Lower lobe of right lung (tissue), 2 donors: ENCODE results near the gene GCDH. TPM values are rescaled to one million over a fixed set of nuclear protein-coding genes. Genes with fewer than 3 reads are reported as not detected.

Experiments
- ATAC-seq, 2 donors: fragments of 200-7000 bp; cut with Tn5 transposase; one replicate each; pipeline ENCODE4 v1.9.1; 2020 to 2022; ENCODE audit warnings: mild to moderate bottlenecking in 2 of 2, moderate library complexity in 2 of 2
- DNase-seq: peaks from one replicate; pipeline ENCODE4 v3.0.0-alpha.2; 2020
- H3K27ac ChIP-seq: fragments of 200-600 bp; one replicate; pipeline ENCODE4 v1.8.0; 2022
- H3K27me3 ChIP-seq: fragments of 200-600 bp; one replicate; pipeline ENCODE4 v1.8.0; 2022; ENCODE audit warnings: low read depth
- H3K36me3 ChIP-seq: fragments of 200-600 bp; one replicate; pipeline ENCODE4 v1.8.0; 2022; ENCODE audit warnings: mild to moderate bottlenecking
- H3K4me1 ChIP-seq: fragments of 200-600 bp; one replicate; pipeline ENCODE4 v1.8.0; 2022
- H3K4me3 ChIP-seq: fragments of 200-600 bp; one replicate; pipeline ENCODE4 v1.8.0; 2022; ENCODE audit warnings: mild to moderate bottlenecking
- H3K9me3 ChIP-seq: fragments of 200-600 bp; one replicate; pipeline ENCODE4 v1.8.0; 2022
- intact Hi-C: fragments of 100-400 bp; cut with DNase I; formaldehyde crosslinking; loops from one replicate; pipeline ENCODE4 v1.11.0; 2022
- total RNA-seq: library from RNA; stranded (reverse); fragmentation: NEBNext Ultra II Directional; extraction: Animal tissue kit (Norgen Biotek cat#: 25700); gene quantifications from one replicate; pipeline ENCODE4 v1.2.1, GENCODE V29; 2021
- TF ChIP-seq, protein P1 (sequence below): fragments of 200-600 bp; IDR thresholded peaks from one replicate; pipeline ENCODE4 v1.8.0; 2022; ENCODE audit warnings: antibody characterized with exemption, mild to moderate bottlenecking
- donor health status: DM: no; HTN: yes; CAD: no; lungs with severe emphysema.

GCDH gene
- total RNA-seq, 1 donor from 2014 or later: 23.9 TPM

DNA sequence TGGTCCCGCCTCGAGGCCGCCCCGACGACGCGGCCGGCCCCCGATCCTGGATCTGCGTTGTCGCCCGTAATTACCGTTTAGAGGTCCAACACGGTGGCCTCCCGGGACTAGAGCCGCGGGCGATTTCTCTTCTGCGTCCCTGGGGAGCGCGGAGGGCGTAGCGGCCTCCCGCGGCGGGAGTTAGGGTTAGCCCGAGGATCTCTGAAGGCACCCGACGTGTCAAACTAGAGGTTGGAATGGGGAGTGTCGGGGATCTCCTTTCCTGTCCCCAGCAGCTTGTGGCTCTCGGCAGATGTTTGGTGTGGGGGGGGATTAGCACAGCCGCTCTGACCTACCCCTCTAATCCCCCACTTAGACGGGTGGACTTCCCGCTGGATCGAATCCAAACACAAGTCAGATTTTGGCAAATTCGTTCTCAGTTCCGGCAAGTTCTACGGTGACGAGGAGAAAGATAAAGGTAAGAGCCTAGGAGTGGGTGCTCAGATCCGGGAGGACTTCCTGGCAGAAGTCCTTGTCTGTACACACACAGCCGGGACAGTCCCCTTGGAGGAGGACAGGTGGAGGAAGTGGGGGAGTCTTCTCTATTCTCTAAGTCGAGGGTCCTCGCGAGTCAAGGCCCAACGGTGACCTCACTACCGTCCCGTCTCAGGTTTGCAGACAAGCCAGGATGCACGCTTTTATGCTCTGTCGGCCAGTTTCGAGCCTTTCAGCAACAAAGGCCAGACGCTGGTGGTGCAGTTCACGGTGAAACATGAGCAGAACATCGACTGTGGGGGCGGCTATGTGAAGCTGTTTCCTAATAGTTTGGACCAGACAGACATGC lies 48.0 kb downstream of the GCDH start:
- no peak for DNase-seq
- peaks cover 48% of the 10 kb centered on the region for H3K36me3 ChIP-seq
- no peaks in the 10 kb centered on the region for H3K9me3 ChIP-seq
- intact Hi-C loops: no loop called here
- H3K4me1 ChIP-seq: peaks cover 55% of the 10 kb centered on the region
- no peaks in the 10 kb centered on the region for H3K27me3 ChIP-seq
- H3K27ac ChIP-seq: peak overlapping the region; percentile 97
- TF ChIP-seq, protein P1, sequence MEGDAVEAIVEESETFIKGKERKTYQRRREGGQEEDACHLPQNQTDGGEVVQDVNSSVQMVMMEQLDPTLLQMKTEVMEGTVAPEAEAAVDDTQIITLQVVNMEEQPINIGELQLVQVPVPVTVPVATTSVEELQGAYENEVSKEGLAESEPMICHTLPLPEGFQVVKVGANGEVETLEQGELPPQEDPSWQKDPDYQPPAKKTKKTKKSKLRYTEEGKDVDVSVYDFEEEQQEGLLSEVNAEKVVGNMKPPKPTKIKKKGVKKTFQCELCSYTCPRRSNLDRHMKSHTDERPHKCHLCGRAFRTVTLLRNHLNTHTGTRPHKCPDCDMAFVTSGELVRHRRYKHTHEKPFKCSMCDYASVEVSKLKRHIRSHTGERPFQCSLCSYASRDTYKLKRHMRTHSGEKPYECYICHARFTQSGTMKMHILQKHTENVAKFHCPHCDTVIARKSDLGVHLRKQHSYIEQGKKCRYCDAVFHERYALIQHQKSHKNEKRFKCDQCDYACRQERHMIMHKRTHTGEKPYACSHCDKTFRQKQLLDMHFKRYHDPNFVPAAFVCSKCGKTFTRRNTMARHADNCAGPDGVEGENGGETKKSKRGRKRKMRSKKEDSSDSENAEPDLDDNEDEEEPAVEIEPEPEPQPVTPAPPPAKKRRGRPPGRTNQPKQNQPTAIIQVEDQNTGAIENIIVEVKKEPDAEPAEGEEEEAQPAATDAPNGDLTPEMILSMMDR: peak; percentile 18
- peak overlapping the region; percentile 100 for H3K4me3 ChIP-seq
- ATAC-seq: peak; percentile 43 to 49

DNA sequence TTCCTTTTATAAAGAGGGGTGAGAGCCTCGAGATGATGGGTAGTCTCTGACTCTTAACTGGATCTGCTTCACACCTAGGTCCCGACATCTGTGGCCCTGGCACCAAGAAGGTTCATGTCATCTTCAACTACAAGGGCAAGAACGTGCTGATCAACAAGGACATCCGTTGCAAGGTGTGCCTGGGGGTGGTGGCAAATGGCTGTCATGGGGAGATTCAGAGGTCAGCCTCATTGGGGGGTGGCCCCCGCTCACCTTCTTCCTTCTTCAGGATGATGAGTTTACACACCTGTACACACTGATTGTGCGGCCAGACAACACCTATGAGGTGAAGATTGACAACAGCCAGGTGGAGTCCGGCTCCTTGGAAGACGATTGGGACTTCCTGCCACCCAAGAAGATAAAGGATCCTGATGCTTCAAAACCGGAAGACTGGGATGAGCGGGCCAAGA lies 49.0 kb downstream of the GCDH start:
- TF ChIP-seq, protein P1: no peak
- H3K27me3 ChIP-seq: no peaks in the 10 kb centered on the region
- intact Hi-C loops: no loop called here
- H3K9me3 ChIP-seq: no peaks in the 10 kb centered on the region
- ATAC-seq (no peak), DNase-seq (no peak)
- H3K4me3 ChIP-seq: peak overlapping the region; percentile 100
- peaks cover 58% of the 10 kb centered on the region for H3K36me3 ChIP-seq
- H3K27ac ChIP-seq: peak overlapping the region; percentile 97
- peaks cover 65% of the 10 kb centered on the region for H3K4me1 ChIP-seq

DNA sequence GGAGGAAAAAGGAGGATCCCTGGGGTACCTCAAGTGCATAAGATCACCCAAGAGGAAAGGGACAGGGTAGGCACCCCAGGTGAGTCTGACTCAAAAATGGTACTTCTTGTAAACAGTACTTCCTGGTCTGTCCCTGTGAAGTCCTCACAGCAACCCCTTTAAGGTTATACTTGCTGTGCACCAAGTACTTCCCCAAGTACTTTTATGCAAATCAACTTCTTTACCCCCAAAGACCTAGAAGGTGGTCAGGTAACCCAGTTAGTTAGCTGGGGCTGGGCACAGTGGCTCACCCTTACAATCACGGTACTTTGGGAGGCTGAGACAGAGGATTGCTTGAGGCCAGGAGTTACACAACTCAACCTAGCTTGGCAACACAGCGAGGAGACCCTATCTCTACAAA lies 49.9 kb downstream of the GCDH start:
- Histone ChIP-seq H3K4me1 (peaks cover 69% of the 10 kb centered on the region), H3K4me3 (peak overlapping the region; percentile 100), H3K27ac (no peak overlapping the region), H3K9me3 (no peaks in the 10 kb centered on the region), H3K36me3 (peaks cover 61% of the 10 kb centered on the region), H3K27me3 (no peaks in the 10 kb centered on the region)
- ATAC-seq: no peak
- intact Hi-C loops: no loop called here
- TF ChIP-seq, protein P1: no peak
- DNase-seq: no peak

DNA sequence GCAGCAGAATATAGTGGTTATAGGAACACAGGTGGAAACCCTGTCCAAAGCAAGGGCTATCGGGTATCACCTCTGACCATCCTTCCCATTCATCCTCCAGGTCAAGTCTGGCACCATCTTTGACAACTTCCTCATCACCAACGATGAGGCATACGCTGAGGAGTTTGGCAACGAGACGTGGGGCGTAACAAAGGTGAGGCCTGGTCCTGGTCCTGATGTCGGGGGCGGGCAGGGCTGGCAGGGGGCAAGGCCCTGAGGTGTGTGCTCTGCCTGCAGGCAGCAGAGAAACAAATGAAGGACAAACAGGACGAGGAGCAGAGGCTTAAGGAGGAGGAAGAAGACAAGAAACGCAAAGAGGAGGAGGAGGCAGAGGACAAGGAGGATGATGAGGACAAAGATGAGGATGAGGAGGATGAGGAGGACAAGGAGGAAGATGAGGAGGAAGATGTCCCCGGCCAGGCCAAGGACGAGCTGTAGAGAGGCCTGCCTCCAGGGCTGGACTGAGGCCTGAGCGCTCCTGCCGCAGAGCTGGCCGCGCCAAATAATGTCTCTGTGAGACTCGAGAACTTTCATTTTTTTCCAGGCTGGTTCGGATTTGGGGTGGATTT lies 52.6 kb downstream of the GCDH start:
- Histone ChIP-seq H3K36me3 (peaks cover 72% of the 10 kb centered on the region), H3K9me3 (no peaks in the 10 kb centered on the region), H3K27ac (peak overlapping the region; percentile 31), H3K4me1 (peaks cover 73% of the 10 kb centered on the region), H3K4me3 (no peak overlapping the region), H3K27me3 (no peaks in the 10 kb centered on the region)
- TF ChIP-seq, protein P1: no peak
- DNase-seq (no peak), ATAC-seq (no peak)
- intact Hi-C loops: no loop called here

DNA sequence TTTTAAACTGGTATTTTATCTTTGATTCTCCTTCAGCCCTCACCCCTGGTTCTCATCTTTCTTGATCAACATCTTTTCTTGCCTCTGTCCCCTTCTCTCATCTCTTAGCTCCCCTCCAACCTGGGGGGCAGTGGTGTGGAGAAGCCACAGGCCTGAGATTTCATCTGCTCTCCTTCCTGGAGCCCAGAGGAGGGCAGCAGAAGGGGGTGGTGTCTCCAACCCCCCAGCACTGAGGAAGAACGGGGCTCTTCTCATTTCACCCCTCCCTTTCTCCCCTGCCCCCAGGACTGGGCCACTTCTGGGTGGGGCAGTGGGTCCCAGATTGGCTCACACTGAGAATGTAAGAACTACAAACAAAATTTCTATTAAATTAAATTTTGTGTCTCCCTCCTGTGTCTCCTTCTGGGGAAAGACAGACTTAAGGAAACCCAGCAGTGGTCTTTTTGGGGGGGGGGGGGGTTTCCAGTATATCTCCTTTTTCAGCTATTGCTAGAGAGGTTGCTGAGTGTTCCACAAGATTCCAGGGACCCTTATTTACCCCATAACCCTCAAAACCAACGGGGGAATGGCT lies 53.2 kb downstream of the GCDH start:
- peak overlapping the region; percentile 93 for H3K27ac ChIP-seq
- DNase-seq (no peak), ATAC-seq (no peak)
- H3K9me3 ChIP-seq: no peaks in the 10 kb centered on the region
- no peaks in the 10 kb centered on the region for H3K27me3 ChIP-seq
- peaks cover 78% of the 10 kb centered on the region for H3K36me3 ChIP-seq
- H3K4me1 ChIP-seq: peaks cover 72% of the 10 kb centered on the region
- intact Hi-C loops: no loop called here
- H3K4me3 ChIP-seq: no peak overlapping the region
- TF ChIP-seq, protein P1: no peak
